ENCODE measurements around the gene CDH22. TPM values are rescaled to one million over a fixed set of nuclear protein-coding genes. Genes with fewer than 3 reads are reported as not detected.

CDH22 gene
- total RNA-seq, 1 experiment from 2014 or later: not detected

DNA sequence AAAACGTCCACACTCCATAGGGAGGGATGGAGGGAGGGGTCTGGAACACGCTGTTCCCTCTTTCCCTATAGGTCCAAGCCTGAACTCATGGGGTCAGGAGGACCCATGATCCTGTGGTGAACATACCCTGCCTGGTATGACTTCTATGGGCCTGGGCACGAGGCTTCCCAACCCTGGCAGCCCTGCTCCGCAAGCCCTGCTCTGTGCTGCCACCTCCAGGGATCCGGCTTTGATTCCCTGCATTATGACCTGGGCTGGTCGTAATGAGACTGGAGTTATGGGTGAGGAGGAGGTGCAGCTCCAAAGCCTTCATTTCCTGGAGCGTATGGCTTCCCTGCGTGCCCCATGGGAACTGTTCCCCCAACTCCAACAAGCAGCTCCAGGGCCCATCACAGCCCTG is 54.9 kb downstream of the CDH22 start:
- DNase-seq: peak; percentile 37
- Histone ChIP-seq H3K27me3 (peaks cover 55% of the 10 kb centered on the region), H3K4me3 (no peak overlapping the region), H3K9me3 (no peaks in the 10 kb centered on the region), H3K36me3 (no peaks in the 10 kb centered on the region)

DNA sequence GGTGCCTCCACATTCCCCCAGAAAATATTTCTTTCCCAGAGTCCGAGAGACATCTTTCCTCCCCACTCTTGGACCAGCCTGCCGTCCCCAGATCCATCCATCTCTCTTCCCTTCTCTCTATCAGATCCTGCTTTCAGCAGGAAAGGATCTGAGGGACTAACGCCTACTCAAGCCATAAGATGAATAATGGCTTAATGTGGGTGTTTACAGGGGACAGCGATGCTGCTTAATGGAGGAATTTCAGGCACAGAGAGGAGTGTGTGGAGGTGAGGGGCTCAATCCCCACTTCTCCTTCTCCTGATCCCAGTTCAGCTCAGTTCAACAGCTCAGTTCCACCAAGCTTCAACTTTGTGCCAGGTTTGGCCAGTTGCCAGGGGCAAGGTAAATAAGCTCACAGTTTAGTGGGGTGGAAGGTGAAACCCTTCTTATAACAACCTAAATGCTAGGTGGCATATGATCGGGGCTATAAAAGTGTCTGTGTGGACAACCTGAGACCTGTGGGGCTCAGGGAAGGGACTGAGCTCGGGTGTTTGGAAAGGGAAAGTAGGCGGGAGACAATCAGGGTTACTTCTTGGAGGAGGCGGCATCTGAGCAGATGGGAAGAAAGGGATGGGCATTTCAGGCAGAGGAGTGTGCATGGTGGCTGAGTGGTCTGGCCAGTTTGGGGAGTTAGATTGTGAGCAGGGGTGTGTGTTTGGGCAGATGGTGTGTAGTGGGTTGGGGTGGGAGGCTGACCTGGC is 55.8 kb downstream of the CDH22 start:
- H3K36me3 ChIP-seq: no peaks in the 10 kb centered on the region
- peaks cover 61% of the 10 kb centered on the region for H3K27me3 ChIP-seq

DNA sequence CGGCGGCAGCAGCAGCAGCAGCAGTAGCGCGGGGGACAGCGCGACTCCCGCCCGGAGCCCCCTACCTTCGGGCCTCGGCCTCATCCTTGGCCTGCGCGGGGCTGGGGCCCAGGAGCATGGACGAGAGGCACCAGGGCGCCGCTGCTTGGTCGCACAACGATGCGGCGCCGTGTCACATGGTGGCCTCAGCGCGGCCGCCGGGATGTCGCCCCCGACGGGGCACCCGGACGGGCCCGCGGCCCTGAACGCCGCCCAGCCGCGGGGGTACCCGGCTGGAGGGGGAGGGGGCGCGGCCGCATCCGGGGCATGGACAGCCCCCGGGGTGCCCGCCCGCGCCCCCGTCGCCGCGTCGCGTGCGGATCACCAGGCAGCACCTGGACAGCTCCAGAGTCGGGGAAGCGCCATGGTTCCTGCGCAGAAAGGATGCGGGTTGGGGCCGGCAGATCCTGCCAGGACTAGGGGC is 57.1 kb downstream of the CDH22 start:
- H3K27me3 ChIP-seq: peaks cover 73% of the 10 kb centered on the region
- no peak for DNase-seq

More for the DNA sequence above, 55.8 kb downstream of the CDH22 start:
- no peak overlapping the region for H3K4me3 ChIP-seq
- no peaks in the 10 kb centered on the region for H3K9me3 ChIP-seq
- DNase-seq: no peak

DNA sequence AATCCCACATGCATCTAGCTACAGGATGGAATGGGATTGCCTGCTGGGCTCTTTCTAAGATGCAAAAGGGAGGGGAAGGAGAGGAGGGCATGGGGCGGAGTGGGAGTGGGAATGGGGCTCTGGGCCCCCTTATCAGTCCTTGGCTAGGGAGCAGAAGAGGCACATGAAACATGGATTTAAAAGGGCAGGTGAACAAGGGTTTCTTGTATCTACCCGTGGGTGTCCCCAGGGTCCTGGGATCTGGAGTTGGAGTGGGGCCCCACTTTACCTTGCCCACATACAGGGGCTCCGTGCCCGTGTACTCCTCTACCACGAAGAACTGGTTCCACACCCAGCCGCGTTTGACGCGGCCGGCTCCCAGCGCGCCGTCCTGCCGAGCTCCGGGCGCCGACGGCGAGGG is 57.5 kb downstream of the CDH22 start:
- Histone ChIP-seq H3K4me3 (no peak overlapping the region), H3K9me3 (no peaks in the 10 kb centered on the region), H3K36me3 (no peaks in the 10 kb centered on the region), H3K27me3 (peaks cover 78% of the 10 kb centered on the region)
- no peak for DNase-seq

More for the DNA sequence above, 57.1 kb downstream of the CDH22 start:
- H3K9me3 ChIP-seq: no peaks in the 10 kb centered on the region
- no peaks in the 10 kb centered on the region for H3K36me3 ChIP-seq
- no peak overlapping the region for H3K4me3 ChIP-seq

DNA sequence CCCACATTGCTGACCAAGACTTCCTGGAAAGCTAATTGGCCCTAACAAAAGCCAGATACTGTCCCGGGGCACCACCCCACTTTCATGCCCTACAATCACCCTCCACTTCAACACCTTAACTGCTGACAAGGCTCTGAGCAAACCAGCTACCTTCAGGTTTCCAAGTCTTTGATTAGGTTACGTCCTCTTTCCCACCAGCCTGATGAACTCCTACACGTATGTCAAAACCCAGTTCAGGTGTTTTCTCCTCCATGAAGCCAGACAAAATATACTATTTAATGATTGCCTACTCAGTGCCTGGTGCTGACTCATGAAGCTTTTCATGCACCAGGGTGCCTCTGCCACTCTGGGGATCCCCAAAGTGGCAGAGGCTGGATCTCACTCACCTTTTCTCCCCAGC is 58.6 kb downstream of the CDH22 start:
- no peak for DNase-seq
- H3K36me3 ChIP-seq: no peaks in the 10 kb centered on the region
- peaks cover 86% of the 10 kb centered on the region for H3K27me3 ChIP-seq
- H3K4me3 ChIP-seq: no peak overlapping the region
- no peaks in the 10 kb centered on the region for H3K9me3 ChIP-seq

DNA sequence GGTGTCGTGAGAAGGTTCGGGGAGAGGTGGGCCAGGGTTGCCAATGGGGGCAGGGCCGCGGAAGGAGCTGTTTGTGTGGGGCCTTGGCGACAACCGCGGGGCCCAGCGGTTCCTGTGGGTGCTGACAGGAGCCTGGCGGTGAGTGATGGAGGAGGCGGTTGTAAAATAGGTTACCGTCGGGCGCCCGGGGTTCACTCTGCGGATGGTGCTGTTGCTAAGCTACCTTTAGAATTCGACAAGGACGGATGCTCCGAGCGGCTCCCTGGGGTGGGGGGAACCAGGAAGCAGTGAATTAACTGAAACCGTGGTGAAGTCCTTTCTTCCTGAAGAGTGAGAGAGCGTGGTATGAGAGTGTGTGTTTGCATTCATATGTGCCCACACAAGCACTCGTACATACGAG is 61.7 kb downstream of the CDH22 start:
- DNase-seq: no peak
- H3K27me3 ChIP-seq: peaks cover 66% of the 10 kb centered on the region
- H3K4me3 ChIP-seq: no peak overlapping the region
- H3K36me3 ChIP-seq: no peaks in the 10 kb centered on the region
- no peaks in the 10 kb centered on the region for H3K9me3 ChIP-seq

DNA sequence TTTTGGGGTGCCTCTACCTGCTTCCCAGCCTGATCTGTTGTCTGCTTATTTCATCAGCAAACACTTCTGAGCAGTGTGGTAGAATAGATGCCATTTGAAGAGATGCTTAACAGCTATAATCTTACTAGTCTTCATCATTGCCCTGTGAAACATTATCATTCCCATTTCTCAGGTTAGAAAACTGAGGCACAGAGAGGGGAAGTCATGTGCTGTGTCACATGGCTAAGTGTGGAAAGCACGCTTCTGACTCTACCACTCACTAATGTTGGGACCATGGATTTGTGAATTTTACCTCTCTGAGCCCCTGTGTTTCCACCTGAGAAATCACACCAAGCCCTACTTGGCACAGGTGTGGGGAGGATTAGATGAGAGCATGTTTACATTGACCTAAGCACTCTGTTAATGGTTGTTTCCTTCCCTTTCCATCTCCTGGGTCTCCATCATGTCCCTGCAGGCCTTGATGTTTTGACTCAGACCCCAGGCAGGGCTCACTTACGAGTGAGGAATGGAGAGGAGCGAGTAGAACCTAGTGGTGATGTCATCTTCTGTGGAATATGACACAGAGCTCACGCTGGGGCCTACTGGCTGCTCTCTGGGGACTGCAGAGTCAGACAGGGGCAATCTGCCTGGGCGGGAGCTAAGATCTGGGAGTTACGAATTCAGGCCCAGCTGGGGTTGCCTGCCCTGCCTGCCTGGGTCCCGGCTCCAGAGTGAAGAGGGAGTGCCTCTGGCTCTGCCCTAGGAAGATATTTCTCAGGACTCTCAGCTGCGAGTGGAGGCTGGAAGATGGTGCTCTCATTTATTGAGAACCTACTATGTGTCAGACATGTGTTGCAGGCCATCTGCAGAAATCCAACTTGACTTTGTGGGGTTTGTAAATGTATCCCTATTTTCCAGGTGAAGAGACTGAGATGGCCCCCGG is 64.3 kb downstream of the CDH22 start:
- H3K36me3 ChIP-seq: no peaks in the 10 kb centered on the region
- peak; percentile 28 for DNase-seq
- H3K27me3 ChIP-seq: peaks cover 44% of the 10 kb centered on the region
- no peak overlapping the region for H3K4me3 ChIP-seq
- no peaks in the 10 kb centered on the region for H3K9me3 ChIP-seq

DNA sequence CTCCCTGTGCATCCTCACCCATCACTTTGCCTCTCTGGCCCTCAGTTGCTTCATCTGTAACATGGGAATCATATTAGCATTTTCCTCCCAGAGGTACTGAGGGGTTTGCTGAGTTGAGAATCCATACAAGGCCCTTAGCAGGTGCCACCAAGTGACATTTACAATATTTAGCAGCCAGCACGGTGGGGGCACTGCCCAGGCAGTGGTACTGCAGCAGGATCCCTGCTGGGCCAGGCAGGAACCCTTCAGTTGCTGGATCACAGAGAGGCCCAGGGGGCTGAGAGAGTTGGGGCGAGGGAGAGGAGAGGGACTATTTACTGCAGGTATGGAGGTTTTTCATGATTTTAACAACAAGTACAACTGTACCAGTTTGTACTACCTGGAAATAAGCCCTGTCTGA is 65.9 kb downstream of the CDH22 start:
- Histone ChIP-seq H3K4me3 (no peak overlapping the region), H3K9me3 (no peaks in the 10 kb centered on the region), H3K27me3 (peaks cover 39% of the 10 kb centered on the region), H3K36me3 (no peaks in the 10 kb centered on the region)
- DNase-seq: no peak

DNA sequence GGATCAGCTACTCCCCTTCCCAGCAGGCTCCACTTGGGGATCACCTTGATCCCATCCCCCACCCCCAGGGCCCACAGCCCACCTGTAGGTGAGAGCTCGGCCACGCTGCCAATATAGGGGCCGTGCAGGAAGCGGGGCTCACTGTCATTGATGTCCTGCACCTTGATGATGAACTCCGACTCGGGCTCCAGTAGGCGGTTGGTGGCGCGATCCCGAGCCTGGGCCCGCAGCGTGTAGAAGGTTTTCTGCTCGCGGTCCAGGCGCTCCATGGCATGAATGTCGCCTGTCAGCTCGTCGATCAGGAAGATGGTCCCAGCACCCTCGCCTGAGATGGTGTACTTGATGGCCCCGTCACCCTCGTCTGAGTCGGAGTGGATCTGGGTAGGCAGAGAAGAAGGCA is 67.4 kb downstream of the CDH22 start:
- Histone ChIP-seq H3K36me3 (no peaks in the 10 kb centered on the region), H3K9me3 (no peaks in the 10 kb centered on the region), H3K27me3 (peaks cover 26% of the 10 kb centered on the region), H3K4me3 (no peak overlapping the region)
- no peak for DNase-seq

DNA sequence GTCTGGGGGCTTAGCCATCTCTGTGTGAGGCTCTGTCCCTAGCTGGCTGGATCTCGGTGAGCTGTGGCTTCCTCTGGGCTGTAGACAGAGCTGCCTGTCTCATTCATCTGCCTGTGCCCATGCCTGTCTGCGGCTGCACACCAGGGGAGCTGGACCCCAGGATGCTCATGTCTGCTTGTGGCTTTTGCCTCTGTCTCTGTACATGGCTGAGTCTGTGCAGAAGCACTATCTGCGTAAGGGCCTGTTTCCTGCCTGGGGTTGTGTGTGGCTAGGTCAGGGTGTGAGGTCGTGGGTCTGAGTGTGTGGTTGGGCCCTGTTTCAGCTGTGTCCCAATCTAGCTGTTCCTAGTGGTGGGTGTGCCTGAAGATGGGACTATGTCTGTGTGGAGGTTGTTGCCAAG is 68.2 kb downstream of the CDH22 start:
- no peak for DNase-seq
- Histone ChIP-seq H3K27me3 (peaks cover 26% of the 10 kb centered on the region), H3K4me3 (no peak overlapping the region), H3K9me3 (no peaks in the 10 kb centered on the region), H3K36me3 (no peaks in the 10 kb centered on the region)

DNA sequence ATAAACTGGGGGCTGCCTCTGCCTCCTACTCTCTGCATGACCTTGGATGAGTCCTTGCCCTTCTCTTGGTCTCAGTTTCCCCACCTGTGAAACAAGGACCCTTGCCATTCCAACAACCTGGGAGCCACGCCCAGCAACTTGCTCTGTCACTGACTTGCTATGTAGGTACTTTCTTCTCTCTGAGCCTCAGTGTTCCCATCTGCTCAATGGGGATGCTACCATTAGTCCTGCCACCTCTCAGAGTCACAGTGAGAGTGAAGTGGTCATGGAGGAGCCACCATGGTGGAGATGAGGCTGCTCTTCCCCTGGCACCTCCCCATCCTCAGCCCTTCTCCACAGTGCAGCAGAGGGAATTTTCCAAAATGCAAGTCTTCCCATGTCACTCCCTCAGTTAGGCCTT is 70.6 kb downstream of the CDH22 start:
- H3K36me3 ChIP-seq: no peaks in the 10 kb centered on the region
- no peaks in the 10 kb centered on the region for H3K9me3 ChIP-seq
- no peak for DNase-seq
- peaks cover 17% of the 10 kb centered on the region for H3K27me3 ChIP-seq
- no peak overlapping the region for H3K4me3 ChIP-seq

DNA sequence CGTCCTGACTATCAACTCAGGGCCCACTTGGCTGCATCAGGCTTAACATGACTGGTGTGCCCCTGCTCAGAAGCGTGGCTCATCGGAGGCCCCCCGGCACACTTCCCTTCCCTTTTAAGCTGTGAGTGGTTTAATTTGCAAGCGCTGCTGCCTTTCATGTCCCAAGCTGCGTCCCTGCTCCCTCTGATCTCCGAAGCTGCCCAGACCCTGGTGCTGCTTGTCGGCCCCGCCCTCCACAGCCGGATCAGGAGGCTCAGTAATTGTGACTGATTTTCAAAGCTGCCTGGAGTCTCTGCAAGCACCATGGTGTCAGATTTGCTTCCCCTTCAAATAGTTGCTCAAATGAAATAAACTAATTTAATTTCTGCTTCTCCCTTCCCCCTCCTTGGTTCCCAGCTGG is 71.1 kb downstream of the CDH22 start:
- Histone ChIP-seq H3K36me3 (no peaks in the 10 kb centered on the region), H3K27me3 (peaks cover 17% of the 10 kb centered on the region), H3K4me3 (no peak overlapping the region), H3K9me3 (no peaks in the 10 kb centered on the region)
- no peak for DNase-seq

DNA sequence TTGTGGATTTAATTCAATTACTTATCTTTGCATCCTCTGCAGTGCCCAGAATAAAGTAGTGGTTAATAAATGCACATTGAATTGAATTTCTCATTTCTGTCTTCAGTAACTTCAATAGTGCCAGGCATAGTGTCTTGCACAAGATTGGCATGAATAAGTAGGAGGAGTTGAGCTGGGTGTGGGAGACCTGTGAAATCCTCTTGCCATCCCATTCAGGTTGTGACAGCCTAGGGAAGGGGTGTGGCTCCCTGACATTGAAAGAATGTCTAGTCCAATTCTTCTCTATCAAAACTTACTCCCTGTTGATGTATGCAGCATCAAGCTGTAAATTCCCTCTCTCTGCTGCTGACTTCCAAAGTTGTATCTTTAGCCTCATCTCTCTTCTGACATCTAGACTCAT is 73.2 kb downstream of the CDH22 start:
- peaks cover 17% of the 10 kb centered on the region for H3K27me3 ChIP-seq
- no peak for DNase-seq
- no peaks in the 10 kb centered on the region for H3K9me3 ChIP-seq
- no peaks in the 10 kb centered on the region for H3K36me3 ChIP-seq
- no peak overlapping the region for H3K4me3 ChIP-seq

DNA sequence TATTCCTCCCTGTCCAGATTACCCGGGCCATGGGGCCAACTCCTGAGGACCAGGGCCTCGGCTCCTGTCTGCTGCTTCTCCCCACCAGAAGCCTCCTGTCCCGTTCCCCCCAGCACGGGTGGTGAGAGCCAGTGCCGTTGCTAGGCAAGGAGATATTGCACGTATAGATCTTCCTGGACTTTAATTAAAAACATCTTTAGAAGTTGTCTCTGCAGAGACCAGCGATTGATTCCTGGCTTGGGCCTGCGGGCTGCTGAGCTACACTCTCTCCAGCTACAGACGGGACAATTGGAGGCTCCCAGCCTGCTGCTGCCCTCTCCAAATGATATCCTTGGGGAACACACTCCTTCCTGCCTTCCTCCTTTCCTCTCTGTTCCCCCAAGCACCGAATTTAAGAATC is 74.6 kb downstream of the CDH22 start:
- H3K27me3 ChIP-seq: peaks cover 17% of the 10 kb centered on the region
- no peak for DNase-seq
- H3K4me3 ChIP-seq: no peak overlapping the region
- H3K9me3 ChIP-seq: no peaks in the 10 kb centered on the region
- no peaks in the 10 kb centered on the region for H3K36me3 ChIP-seq

DNA sequence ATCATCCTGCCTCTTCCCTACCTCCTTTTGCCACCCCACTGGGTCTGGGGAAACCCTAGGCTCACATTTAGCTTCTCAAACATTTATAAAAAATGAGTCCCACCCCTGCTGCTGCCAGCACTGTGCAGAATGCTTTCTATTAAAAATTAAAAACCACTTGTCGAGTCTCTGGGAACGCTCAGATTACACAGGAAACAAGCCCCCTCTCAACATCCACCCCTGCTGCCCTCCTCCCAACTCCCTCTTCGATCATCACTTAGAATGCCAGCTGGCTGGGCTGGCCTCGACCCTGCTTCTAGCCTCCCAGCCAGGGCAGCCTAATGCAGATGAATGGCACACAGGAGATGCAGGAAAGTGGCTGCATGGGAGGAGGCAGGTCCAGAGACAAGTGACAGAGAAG is 75.8 kb downstream of the CDH22 start:
- DNase-seq: no peak
- Histone ChIP-seq H3K9me3 (no peaks in the 10 kb centered on the region), H3K27me3 (peaks cover 11% of the 10 kb centered on the region), H3K36me3 (no peaks in the 10 kb centered on the region), H3K4me3 (no peak overlapping the region)

DNA sequence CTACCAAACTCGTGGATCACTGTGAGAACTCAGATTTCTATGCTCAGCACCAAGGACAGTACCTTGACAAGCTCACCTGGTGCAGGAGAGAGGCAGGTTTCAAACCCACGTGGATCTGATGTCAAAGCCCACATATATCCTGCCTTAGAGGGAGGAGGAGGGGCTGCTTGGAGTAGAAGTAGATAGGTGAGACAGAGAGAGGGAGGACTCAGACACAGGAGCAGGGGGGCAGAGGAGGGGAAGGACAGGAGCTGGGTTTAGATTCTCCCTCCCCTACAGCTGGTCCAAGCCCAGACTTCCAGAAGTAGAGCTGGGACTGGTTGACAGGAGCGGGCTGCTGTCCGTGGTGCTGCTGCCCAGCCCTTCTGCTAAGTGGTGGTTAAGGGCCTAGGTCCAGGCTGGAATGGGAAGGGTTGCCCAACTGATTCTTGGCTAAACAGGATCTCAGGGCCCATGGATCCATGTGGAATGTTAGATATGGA is 77.5 kb downstream of the CDH22 start:
- Histone ChIP-seq H3K9me3 (no peaks in the 10 kb centered on the region), H3K4me3 (no peak overlapping the region), H3K27me3 (peaks cover 11% of the 10 kb centered on the region; the same call in 1 of the 2 replicates), H3K36me3 (no peaks in the 10 kb centered on the region)
- DNase-seq: peak; percentile 46

DNA sequence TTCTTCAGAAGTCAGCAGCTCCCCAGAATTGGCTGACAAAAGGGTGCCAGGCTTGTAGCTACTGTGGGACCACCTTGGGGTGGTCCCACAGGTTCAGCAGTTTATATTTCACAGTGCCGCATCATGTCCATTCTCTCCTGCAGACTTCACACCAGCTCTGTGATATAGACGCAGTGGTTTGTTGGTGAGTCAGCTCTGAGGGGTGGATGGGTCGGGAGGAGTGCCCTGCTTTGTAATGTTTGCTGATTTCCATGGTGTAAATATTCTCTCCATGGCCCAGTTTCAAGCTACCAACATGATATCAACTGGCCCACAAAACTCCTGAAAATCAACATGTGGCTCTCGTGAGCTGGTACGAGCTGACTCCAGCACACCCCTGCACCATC is 78.2 kb downstream of the CDH22 start:
- no peak overlapping the region for H3K4me3 ChIP-seq
- no peaks in the 10 kb centered on the region for H3K36me3 ChIP-seq
- no peak for DNase-seq
- H3K9me3 ChIP-seq: no peaks in the 10 kb centered on the region
- H3K27me3 ChIP-seq: peaks cover 4% of the 10 kb centered on the region; the same call in 1 of the 2 replicates
